ENCODE data around the gene AGAP1.

DNA sequence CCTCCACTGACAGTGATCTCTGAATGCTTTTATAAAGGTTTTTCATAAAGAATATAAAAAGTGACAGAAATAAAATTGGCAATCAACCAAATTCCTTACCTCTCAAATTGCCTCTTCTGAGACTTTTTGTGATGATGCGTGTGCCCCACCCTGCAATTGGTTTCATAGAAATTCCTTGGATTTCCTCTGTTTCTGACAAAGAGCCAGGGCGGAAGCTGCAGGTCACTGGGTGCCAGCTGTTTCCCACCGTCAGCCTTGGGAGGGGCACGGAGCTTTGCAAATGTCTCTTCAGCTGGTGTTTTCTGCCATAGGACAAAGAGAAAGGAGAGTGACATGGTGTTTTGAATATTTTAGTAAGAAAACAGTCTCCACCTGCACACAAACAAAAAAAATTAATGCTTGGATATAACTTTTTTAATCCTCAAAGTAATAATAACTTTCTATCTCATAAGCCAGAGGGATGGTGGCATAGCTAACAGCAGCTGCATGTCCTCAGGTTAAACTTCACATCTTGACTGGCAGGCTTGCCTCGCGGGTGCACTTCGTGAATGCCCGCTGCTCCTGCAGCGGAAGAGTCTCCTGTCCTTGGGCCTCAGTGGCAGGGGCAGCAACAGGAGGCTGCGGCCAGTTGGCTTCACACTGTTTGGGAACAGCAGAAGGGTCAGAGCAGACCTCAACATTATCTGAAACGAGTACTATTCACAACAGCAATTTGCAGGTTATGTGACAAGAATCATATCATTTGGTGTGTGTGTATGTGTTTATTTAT, 24.7 kb downstream of the AGAP1 start:
- TF ChIP-seq, protein P1, sequence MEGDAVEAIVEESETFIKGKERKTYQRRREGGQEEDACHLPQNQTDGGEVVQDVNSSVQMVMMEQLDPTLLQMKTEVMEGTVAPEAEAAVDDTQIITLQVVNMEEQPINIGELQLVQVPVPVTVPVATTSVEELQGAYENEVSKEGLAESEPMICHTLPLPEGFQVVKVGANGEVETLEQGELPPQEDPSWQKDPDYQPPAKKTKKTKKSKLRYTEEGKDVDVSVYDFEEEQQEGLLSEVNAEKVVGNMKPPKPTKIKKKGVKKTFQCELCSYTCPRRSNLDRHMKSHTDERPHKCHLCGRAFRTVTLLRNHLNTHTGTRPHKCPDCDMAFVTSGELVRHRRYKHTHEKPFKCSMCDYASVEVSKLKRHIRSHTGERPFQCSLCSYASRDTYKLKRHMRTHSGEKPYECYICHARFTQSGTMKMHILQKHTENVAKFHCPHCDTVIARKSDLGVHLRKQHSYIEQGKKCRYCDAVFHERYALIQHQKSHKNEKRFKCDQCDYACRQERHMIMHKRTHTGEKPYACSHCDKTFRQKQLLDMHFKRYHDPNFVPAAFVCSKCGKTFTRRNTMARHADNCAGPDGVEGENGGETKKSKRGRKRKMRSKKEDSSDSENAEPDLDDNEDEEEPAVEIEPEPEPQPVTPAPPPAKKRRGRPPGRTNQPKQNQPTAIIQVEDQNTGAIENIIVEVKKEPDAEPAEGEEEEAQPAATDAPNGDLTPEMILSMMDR (IDR thresholded peaks at IDR 0.05; ENCODE audit: low read depth, low read length, poor library complexity, severe bottlenecking), result no peak
- no peak for TF ChIP-seq EZH2phosphoT487 (IDR thresholded peaks at IDR 0.05; ENCODE audit: borderline replicate concordance, low read length)

Measured in DOHH2 (cell line).